Measurements from ENCODE around the gene EHBP1L1.

Gene EHBP1L1

DNA sequence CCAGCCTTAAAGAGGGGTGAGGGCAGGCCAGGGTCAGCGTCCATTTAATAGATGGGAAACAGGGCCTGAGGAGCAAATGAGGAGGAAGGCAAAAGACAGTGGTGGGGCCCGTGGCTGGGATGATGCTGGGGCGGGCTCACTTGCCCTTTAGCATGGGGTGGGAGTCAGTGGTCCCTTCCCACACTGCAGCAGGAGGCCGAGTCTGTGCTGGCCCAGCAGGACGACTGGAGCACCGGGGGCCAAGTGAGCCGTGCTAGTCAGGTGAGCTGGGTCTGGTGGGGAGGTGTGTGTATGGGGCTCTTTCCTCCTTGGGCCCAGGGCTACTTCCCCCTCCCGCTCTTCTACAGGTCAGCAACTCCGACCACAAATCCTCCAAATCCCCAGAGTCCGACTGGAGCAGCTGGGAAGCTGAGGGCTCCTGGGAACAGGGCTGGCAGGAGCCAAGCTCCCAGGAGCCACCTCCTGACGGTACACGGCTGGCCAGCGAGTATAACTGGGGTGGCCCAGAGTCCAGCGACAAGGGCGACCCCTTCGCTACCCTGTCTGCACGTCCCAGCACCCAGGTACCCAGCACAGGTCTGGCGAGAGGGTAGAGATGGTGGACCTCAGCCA lies 38.1 kb upstream of the EHBP1L1 start:
- H3K9me3 ChIP-seq (ENCODE audit: control insufficient read depth, insufficient read depth, low read length), result no peaks in the 10 kb centered on the region
- H3K27me3 ChIP-seq (ENCODE audit: control insufficient read depth, insufficient read depth, low read length), result no peaks in the 10 kb centered on the region
- H3K4me3 ChIP-seq (ENCODE audit: low read length), result no peak overlapping the region
- H3K27ac ChIP-seq (ENCODE audit: low read length), result no peak overlapping the region
- H3K36me3 ChIP-seq (ENCODE audit: control insufficient read depth, insufficient read depth, low read length), result peaks cover 8% of the 10 kb centered on the region
- DNase-seq (ENCODE audit: low read depth, low spot score), result no peak
- WGBS (ENCODE audit: insufficient coverage, insufficient read length), result no CpG with 5 or more reads among the region's 18 CpGs
- H3K4me1 ChIP-seq (ENCODE audit: control insufficient read depth, insufficient read depth, low read length), result peaks cover 2% of the 10 kb centered on the region; the same call in 1 of the 2 replicates

DNA sequence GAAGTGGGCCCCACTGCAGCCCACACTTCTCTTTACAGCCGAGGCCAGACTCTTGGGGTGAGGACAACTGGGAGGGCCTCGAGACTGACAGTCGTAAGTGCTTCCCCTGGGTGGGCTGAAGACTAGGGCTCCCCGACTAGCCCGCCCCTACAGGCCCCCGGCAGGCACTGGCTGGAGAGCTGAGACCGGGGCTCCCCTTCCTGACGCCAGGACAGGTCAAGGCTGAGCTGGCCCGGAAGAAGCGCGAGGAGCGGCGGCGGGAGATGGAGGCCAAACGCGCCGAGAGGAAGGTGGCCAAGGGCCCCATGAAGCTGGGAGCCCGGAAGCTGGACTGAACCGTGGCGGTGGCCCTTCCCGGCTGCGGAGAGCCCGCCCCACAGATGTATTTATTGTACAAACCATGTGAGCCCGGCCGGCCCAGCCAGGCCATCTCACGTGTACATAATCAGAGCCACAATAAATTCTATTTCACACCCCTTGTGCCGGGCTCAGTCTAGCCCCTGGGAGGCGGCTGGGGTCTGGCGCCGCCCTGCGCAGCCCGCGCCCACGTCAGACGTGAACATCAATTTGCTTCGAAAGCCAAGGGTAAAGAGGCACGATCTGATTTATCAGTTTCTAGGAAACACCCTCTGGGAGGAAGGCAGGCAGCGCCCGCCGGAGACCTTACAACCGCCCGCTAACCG lies 37.5 kb upstream of the EHBP1L1 start:
- H3K27me3 ChIP-seq (ENCODE audit: control insufficient read depth, insufficient read depth, low read length), result no peaks in the 10 kb centered on the region
- peaks cover 2% of the 10 kb centered on the region; the same call in 1 of the 2 replicates for H3K4me1 ChIP-seq (ENCODE audit: control insufficient read depth, insufficient read depth, low read length)
- H3K9me3 ChIP-seq (ENCODE audit: control insufficient read depth, insufficient read depth, low read length), result no peaks in the 10 kb centered on the region
- H3K36me3 ChIP-seq (ENCODE audit: control insufficient read depth, insufficient read depth, low read length), result peaks cover 5% of the 10 kb centered on the region
- H3K4me3 ChIP-seq (ENCODE audit: low read length), result no peak overlapping the region; the same call in 1 of the 2 replicates
- no peak for DNase-seq (ENCODE audit: low read depth, low spot score)
- WGBS (ENCODE audit: insufficient coverage, insufficient read length), result no CpG with 5 or more reads among the region's 43 CpGs
- no peak overlapping the region for H3K27ac ChIP-seq (ENCODE audit: low read length)

DNA sequence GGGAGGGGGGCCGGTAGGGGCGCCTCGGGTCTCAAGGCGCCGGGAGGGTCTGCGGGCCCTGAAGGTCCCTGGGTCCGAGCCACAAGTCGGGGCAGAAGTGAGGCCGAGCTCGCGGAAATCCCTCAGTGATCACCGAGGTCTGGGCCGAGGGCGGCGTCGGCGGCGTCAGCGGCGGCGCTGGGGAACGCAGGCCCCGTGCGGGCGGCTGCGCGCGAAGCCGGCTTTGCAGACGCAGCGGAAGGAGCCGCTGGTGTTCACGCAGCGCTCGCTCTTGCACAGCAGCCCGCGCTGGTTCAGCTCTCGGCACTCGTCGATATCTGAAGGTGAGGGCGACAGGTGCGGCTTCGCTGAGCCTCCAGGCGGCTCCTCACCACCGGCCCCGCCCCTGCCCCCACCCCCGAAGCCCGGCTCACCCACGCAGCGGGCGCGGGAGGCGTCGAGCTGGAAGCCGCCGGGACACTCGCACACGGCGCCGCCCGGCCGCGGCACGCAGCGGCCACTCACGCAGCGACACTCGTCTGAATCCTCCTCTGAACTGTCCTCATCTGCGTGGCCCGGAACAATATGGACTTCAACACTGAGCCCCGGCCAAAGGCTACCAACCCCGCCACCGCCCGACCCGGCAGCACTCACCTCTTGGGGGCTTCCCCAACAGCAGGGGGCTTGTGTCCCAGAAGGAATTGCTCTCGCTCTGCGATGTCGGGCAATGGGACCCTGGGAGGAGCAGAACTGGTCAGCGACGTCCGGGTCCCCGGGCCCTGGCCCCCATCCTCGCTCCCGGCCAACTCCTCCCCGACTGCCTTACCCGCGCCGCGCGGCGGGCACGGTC lies 36.7 kb upstream of the EHBP1L1 start:
- no peak overlapping the region for H3K27ac ChIP-seq (ENCODE audit: low read length)
- H3K4me3 ChIP-seq (ENCODE audit: low read length), result peak overlapping the region; percentile 35; the same call in 1 of the 2 replicates
- WGBS (ENCODE audit: insufficient coverage, insufficient read length), result no CpG with 5 or more reads among the region's 92 CpGs

DNA sequence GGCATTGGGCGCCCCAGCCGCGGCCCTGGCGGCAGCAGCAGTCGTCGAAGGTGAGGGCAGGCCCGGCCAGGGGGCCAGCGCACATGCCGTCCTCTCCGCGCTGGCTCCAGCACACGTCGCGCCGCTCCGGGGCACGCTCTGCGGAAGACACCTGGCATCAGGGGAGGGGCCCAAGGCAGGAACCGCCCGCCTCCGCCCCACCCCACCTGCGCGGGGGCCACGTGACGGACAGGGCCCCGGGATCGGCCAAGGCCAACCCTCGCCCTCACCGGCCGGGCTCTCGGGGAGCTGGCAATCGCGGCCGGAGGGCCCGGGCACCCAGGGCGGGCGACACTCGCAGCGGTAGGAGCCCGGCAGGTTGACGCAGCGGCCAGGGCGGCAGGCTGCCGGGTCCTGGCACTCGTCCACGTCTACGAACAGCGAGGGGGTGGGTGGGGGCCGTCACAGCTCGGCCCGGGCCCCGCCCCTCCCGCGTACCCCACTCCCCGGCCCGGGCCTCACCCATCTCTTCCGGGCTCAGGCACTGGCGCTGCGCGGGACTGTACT lies 36.0 kb upstream of the EHBP1L1 start:
- Histone ChIP-seq H3K4me3 (ENCODE audit: low read length) (peak overlapping the region; percentile 35; the same call in 1 of the 2 replicates), H3K36me3 (ENCODE audit: control insufficient read depth, insufficient read depth, low read length) (peaks cover 5% of the 10 kb centered on the region), H3K27ac (ENCODE audit: low read length) (no peak overlapping the region), H3K27me3 (ENCODE audit: control insufficient read depth, insufficient read depth, low read length) (no peaks in the 10 kb centered on the region), H3K4me1 (ENCODE audit: control insufficient read depth, insufficient read depth, low read length) (peaks cover 2% of the 10 kb centered on the region; the same call in 1 of the 2 replicates), H3K9me3 (ENCODE audit: control insufficient read depth, insufficient read depth, low read length) (no peaks in the 10 kb centered on the region)
- DNase-seq (ENCODE audit: low read depth, low spot score), result no peak
- WGBS (ENCODE audit: insufficient coverage, insufficient read length), result no CpG with 5 or more reads among the region's 60 CpGs

More for the DNA sequence above, 36.7 kb upstream of the EHBP1L1 start:
- DNase-seq (ENCODE audit: low read depth, low spot score), result no peak
- Histone ChIP-seq H3K36me3 (ENCODE audit: control insufficient read depth, insufficient read depth, low read length) (peaks cover 5% of the 10 kb centered on the region), H3K27me3 (ENCODE audit: control insufficient read depth, insufficient read depth, low read length) (no peaks in the 10 kb centered on the region), H3K9me3 (ENCODE audit: control insufficient read depth, insufficient read depth, low read length) (no peaks in the 10 kb centered on the region), H3K4me1 (ENCODE audit: control insufficient read depth, insufficient read depth, low read length) (peaks cover 2% of the 10 kb centered on the region; the same call in 1 of the 2 replicates)

DNA sequence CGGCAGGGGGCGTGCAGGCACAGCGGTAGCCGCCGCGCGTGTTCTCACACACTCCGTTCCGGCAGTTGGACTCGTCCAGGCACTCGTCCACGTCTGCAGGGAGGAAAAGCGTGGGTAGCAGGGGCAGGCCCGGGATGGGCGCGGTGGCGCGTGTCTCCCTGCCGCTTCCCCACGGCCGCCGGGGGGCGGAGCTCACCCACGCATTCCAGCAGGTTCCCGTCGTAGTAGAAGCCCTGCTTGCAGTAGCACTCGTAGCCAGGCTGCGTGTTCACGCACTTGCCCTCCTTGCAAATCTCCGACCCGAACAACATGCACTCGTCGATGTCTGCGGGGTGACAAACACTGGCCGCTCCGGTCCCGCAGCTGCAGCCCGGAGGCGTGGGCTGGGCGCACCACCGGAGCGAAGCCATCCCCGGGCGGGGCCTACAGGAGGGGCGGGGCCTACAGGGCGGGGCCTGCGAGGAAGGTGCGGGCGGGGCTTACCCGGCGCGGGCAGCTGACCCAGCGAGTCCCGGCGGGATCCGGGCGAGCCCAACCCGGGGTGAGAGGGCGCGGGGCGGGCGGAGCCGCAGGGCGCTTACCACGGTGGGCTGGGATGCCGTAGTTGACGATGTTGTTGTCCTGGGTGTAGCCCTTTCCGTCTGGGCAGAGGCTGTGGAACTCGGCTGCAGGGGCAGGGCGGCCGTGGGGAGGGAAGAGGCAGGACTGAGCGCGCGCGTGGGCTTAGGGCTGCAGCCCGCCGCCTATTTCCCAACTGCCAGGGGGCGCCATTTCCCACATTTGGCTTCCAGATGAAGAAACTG lies 35.4 kb upstream of the EHBP1L1 start:
- H3K27ac ChIP-seq (ENCODE audit: low read length), result no peak overlapping the region
- DNase-seq (ENCODE audit: low read depth, low spot score), result no peak
- H3K36me3 ChIP-seq (ENCODE audit: control insufficient read depth, insufficient read depth, low read length), result peaks cover under 1% of the 10 kb centered on the region
- H3K4me1 ChIP-seq (ENCODE audit: control insufficient read depth, insufficient read depth, low read length), result peaks cover 2% of the 10 kb centered on the region; the same call in 1 of the 2 replicates
- peak overlapping the region; percentile 67; the same call in 1 of the 2 replicates for H3K4me3 ChIP-seq (ENCODE audit: low read length)
- no CpG with 5 or more reads among the region's 78 CpGs for WGBS (ENCODE audit: insufficient coverage, insufficient read length)
- no peaks in the 10 kb centered on the region; the same call in 1 of the 2 replicates for H3K27me3 ChIP-seq (ENCODE audit: control insufficient read depth, insufficient read depth, low read length)
- no peaks in the 10 kb centered on the region for H3K9me3 ChIP-seq (ENCODE audit: control insufficient read depth, insufficient read depth, low read length)

DNA sequence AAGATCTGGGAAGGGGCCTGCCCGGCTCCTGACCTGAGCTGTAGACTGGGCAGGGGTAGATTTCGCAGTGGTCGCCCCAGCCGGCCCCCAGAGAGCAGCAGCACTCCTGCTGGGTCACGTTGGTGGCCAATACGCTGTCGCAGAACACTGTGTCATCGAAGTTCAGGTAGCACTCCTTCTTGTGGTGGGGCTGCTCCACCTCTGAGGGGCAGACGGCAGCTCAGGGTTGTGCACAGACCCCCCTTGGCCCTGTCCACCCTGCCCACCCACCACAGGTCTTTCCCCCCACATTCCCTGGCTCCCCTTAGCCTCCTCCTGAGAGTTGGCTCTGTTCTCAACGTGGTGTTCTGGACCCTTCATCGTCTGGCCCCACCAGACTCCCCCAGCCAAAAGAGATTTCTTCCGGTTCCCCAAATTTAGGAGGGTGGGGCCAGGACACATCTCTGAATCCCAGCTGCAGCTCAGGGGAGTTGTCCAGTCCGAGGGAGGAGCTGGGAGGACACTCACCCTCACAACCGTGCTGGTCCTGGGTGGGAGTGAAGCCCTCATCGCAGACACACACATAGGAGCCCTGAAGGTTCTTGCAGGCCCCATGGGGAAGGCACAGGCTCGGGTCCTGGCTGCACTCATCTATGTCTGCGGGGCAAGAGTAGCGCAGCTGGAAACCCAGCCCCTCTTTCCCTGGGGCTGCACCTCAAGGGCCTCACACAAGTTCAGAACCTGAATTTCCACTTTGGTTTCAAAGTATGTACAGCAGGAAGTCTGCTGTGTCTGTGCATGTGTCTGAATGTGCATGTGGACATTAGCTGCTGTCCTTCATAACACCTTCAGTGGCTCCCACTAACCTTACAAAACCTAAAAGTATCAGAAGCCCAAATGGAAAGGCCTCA lies 34.5 kb upstream of the EHBP1L1 start:
- no CpG with 5 or more reads among the region's 18 CpGs for WGBS (ENCODE audit: insufficient coverage, insufficient read length)
- no peak overlapping the region for H3K27ac ChIP-seq (ENCODE audit: low read length)
- peaks cover 2% of the 10 kb centered on the region; the same call in 1 of the 2 replicates for H3K4me1 ChIP-seq (ENCODE audit: control insufficient read depth, insufficient read depth, low read length)
- H3K36me3 ChIP-seq (ENCODE audit: control insufficient read depth, insufficient read depth, low read length), result no peaks in the 10 kb centered on the region; the same call in 1 of the 2 replicates
- DNase-seq (ENCODE audit: low read depth, low spot score), result no peak
- H3K9me3 ChIP-seq (ENCODE audit: control insufficient read depth, insufficient read depth, low read length), result no peaks in the 10 kb centered on the region
- H3K4me3 ChIP-seq (ENCODE audit: low read length), result peak overlapping the region; percentile 67; the same call in 1 of the 2 replicates
- H3K27me3 ChIP-seq (ENCODE audit: control insufficient read depth, insufficient read depth, low read length), result peaks cover 5% of the 10 kb centered on the region; the same call in 1 of the 2 replicates

DNA sequence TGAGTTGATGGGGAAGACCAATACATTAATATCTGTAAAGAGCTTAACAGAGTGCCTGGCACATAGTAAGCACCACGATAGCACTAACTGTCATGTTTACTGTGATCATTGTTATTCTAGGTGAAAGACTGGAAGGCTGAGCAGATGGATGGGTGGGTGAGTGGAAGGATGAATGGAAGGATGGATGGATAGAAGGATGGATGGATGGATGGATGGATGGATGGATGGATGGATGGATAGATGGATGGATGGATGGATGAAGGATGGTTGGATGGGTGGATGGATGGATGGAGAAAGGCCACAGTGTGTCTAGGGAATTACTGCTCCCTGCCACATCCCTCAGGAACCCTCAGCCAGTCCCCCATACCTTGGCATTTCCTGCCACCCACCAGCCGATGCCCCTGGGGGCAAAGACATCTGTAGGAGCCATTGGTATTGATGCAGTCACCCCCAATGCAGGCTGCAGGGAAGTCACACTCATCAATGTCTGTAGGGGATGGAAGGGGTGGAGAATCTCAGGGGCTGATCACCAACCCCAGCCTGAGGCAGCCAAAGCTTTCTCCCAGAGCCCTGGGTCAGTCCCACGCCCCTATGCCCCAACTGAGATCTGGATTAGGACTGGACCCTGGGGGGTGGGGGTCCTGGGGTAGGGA lies 33.0 kb upstream of the EHBP1L1 start:
- WGBS (ENCODE audit: insufficient coverage, insufficient read length), result no CpG with 5 or more reads among the region's 3 CpGs

DNA sequence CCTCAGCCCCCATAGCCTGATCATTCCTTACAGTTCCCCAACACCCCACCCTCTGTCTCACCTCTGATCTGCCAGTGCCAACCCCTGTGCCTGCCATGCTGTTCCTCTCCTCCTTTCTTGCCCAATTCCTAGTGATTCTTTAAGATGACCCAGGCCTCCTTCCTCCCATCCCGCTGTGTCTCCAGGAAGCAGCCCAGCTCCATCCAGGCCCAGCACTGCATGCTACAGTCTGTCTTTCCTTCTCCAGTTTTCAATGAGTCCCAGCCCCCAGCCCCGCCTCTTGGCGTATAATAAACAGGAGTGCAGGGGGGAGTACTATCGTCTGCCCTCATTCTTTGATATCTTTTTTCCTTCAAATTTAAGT lies 30.0 kb upstream of the EHBP1L1 start:
- Histone ChIP-seq H3K4me1 (ENCODE audit: control insufficient read depth, insufficient read depth, low read length) (peaks cover 4% of the 10 kb centered on the region), H3K9me3 (ENCODE audit: control insufficient read depth, insufficient read depth, low read length) (no peaks in the 10 kb centered on the region), H3K4me3 (ENCODE audit: low read length) (no peak overlapping the region), H3K27me3 (ENCODE audit: control insufficient read depth, insufficient read depth, low read length) (peaks cover 5% of the 10 kb centered on the region; the same call in 1 of the 2 replicates), H3K36me3 (ENCODE audit: control insufficient read depth, insufficient read depth, low read length) (no peaks in the 10 kb centered on the region), H3K27ac (ENCODE audit: low read length) (no peak overlapping the region)
- no peak for DNase-seq (ENCODE audit: low read depth, low spot score)
- WGBS (ENCODE audit: insufficient coverage, insufficient read length), result no CpG with 5 or more reads among the region's 4 CpGs

More for the DNA sequence above, 33.0 kb upstream of the EHBP1L1 start:
- Histone ChIP-seq H3K4me3 (ENCODE audit: low read length) (no peak overlapping the region), H3K4me1 (ENCODE audit: control insufficient read depth, insufficient read depth, low read length) (peaks cover 4% of the 10 kb centered on the region), H3K27ac (ENCODE audit: low read length) (no peak overlapping the region), H3K9me3 (ENCODE audit: control insufficient read depth, insufficient read depth, low read length) (no peaks in the 10 kb centered on the region), H3K36me3 (ENCODE audit: control insufficient read depth, insufficient read depth, low read length) (no peaks in the 10 kb centered on the region), H3K27me3 (ENCODE audit: control insufficient read depth, insufficient read depth, low read length) (peaks cover 5% of the 10 kb centered on the region; the same call in 1 of the 2 replicates)
- DNase-seq (ENCODE audit: low read depth, low spot score), result no peak
